Endodermal cell (in vitro differentiated cells): ENCODE results near the gene APLP1. TPM values are rescaled to one million over a fixed set of nuclear protein-coding genes. Genes with fewer than 3 reads are reported as not detected.

Source experiments
- DNase-seq: peaks from one replicate; pipeline ENCODE4 v3.0.0-alpha.2; 2017
- H3K27ac ChIP-seq: 2 replicates; pipeline ENCODE4 v1.5.1; 2013; ENCODE audit warnings: mild to moderate bottlenecking, low read depth, low read length, moderate library complexity
- H3K27me3 ChIP-seq: 2 replicates; pipeline ENCODE4 v1.6.1; 2013; ENCODE audit warnings: mild to moderate bottlenecking, low read length, moderate library complexity; ENCODE audit not compliant: insufficient read depth, control insufficient read depth, poor library complexity, severe bottlenecking
- H3K36me3 ChIP-seq: 2 replicates; pipeline ENCODE4 v1.7.0; 2013; ENCODE audit warnings: mild to moderate bottlenecking, low read length, moderate library complexity; ENCODE audit not compliant: control insufficient read depth, insufficient read depth
- H3K4me1 ChIP-seq: one replicate; pipeline ENCODE4 v1.7.0; 2013; ENCODE audit warnings: low read length; ENCODE audit not compliant: control insufficient read depth, insufficient read depth
- H3K4me3 ChIP-seq: 2 replicates; pipeline ENCODE4 v1.5.1; 2013; ENCODE audit warnings: mild to moderate bottlenecking, low read length, moderate library complexity
- H3K9ac ChIP-seq: 2 replicates; pipeline ENCODE4 v1.6.1; 2013; ENCODE audit warnings: mild to moderate bottlenecking, low read length, moderate library complexity; ENCODE audit not compliant: poor library complexity, severe bottlenecking; ENCODE audit errors: extremely low read depth
- H3K9me3 ChIP-seq: 2 replicates; pipeline ENCODE4 v1.6.1; 2013; ENCODE audit warnings: mild to moderate bottlenecking, low read length, moderate library complexity; ENCODE audit not compliant: control insufficient read depth
- H3K27ac Mint-ChIP-seq: 2 replicates; pipeline ENCODE4 v1.8.0; 2020; ENCODE audit warnings: mixed read lengths
- H3K27me3 Mint-ChIP-seq: 2 replicates; pipeline ENCODE4 v1.8.0; 2021; ENCODE audit warnings: mild to moderate bottlenecking, mixed read lengths; ENCODE audit not compliant: insufficient read depth
- H3K36me3 Mint-ChIP-seq: 2 replicates; pipeline ENCODE4 v1.8.0; 2020; ENCODE audit warnings: low read depth, mixed read lengths
- H3K4me1 Mint-ChIP-seq: 2 replicates; pipeline ENCODE4 v1.8.0; 2020; ENCODE audit warnings: mixed read lengths
- H3K4me3 Mint-ChIP-seq: 2 replicates; pipeline ENCODE4 v1.8.0; 2020; ENCODE audit warnings: mild to moderate bottlenecking, moderate library complexity, mixed read lengths
- H3K9me3 Mint-ChIP-seq: 2 replicates; pipeline ENCODE4 v1.8.0; 2020; ENCODE audit warnings: mild to moderate bottlenecking, mixed read lengths
- CTCF ChIP-seq: fragments of 200-600 bp; sonication (generic); conservative IDR thresholded peaks from 2 replicates; pipeline ENCODE4 v1.5.0; 2021; ENCODE audit warnings: antibody characterized with exemption, mild to moderate bottlenecking
- WGBS, 2 experiments: methylation state at CpG; one replicate each; pipeline versions ENCODE4 v1.1.5 to v1.1.7; 2013; ENCODE audit warnings: missing lambda C conversion rate in 2 of 2, mixed read lengths in 1 of 2; ENCODE audit not compliant: insufficient coverage in 1 of 2, insufficient read length in 1 of 2; 5-methylcytosine and 5-hydroxymethylcytosine counted together
- total RNA-seq, 2 donors: library from RNA; stranded (reverse); fragmentation: NEBNext Ultra II Directional in 1 of 2; extraction: Animal tissue kit (Norgen Biotek cat#: 25700) in 1 of 2; gene quantifications; 2 replicates in 1 of 2; 3 replicates in 1 of 2; pipeline ENCODE4 v1.2.1, GENCODE V29; 2021

The APLP1 gene
- total RNA-seq, 2 donors from 2014 or later = 4.1 to 10.6 TPM

DNA sequence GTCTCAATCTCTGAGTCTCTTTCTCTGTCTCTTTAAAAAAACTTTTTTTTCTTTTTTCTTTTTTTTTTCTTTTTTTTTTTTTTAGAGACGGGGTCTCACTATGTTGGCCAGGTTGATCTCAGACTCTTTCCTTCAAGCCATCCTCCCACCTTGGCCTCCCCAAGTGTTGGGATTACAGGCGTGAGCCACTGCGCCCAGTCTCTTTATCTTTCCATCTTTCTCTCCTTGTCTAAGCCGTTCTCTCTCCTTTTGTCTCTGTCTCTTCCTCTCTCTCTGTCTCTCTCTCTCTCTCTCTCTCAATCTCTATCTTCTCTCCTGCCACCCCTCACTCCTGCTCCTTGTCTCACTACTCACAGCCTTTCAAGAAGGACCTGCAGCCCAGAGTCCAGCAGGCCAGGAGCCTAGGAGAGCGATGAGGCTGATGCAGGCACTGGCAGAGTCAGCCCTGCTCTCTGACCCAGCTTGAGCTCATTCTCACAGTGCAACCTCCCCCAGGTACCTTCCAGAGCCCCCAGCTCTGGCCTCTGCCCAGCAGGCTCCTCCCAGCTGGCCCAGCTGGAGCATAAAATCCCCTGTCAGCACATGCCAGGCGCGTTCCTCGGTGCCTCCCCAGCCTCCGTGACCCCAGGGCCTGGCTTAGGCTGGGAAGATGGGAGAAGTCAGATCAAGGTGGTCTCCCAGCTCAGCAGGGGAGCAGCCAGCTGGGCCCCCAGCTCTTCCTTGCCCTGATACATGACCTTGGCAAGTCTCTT lies 16.2 kb upstream of the APLP1 start, which contains the start of gene NPHS1:
Gene NPHS1, minus strand, starts transcription at position 476 of the 752 bp plus-strand sequence. CDS start 667 bp downstream, outside the sequence.
- Histone ChIP-seq H3K27me3 (peaks cover 77% of the 10 kb centered on the region), H3K4me3 (no peak within 1 kb of the TSS), H3K9ac (no peak within 1 kb of the TSS), H3K36me3 (no peaks in the 10 kb centered on the region), H3K9me3 (no peaks in the 10 kb centered on the region), H3K27ac (no peak within 1 kb of the TSS), H3K4me1 (peaks cover 6% of the 10 kb centered on the region)
- H3K4me3 Mint-ChIP-seq = peak within 1 kb of the TSS; percentile 17
- H3K27me3 Mint-ChIP-seq = peaks cover 77% of the 10 kb centered on the region
- no peaks in the 10 kb centered on the region for H3K36me3 Mint-ChIP-seq
- DNase-seq = no peak
- no peak for TF ChIP-seq CTCF
- no peak within 1 kb of the TSS for H3K27ac Mint-ChIP-seq
- H3K4me1 Mint-ChIP-seq = peaks cover 3% of the 10 kb centered on the region
- no peaks in the 10 kb centered on the region for H3K9me3 Mint-ChIP-seq
- WGBS, 2 experiments = 79 to 81% methylated on average over 7 to 9 of the region's 9 CpGs

GRCh38 chr19:35853038-35853756 lies 15.2 kb upstream of the APLP1 start:
- peaks cover 6% of the 10 kb centered on the region for H3K4me1 ChIP-seq
- peaks cover 77% of the 10 kb centered on the region for H3K27me3 ChIP-seq

More at GRCh38 chr19:35853038-35853756, 15.2 kb upstream of the APLP1 start:
- Histone ChIP-seq H3K9me3 (no peaks in the 10 kb centered on the region), H3K27ac (no peak overlapping the region), H3K9ac (no peak overlapping the region), H3K36me3 (no peaks in the 10 kb centered on the region), H3K4me3 (no peak overlapping the region)
- peaks cover 77% of the 10 kb centered on the region for H3K27me3 Mint-ChIP-seq
- no peak overlapping the region for H3K4me3 Mint-ChIP-seq
- DNase-seq = no peak
- peaks cover 3% of the 10 kb centered on the region for H3K4me1 Mint-ChIP-seq
- H3K27ac Mint-ChIP-seq = no peak overlapping the region
- no peak for TF ChIP-seq CTCF
- WGBS, 2 experiments = 60 to 87% methylated on average over 2 to 8 of the region's 8 CpGs
- no peaks in the 10 kb centered on the region for H3K9me3 Mint-ChIP-seq
- H3K36me3 Mint-ChIP-seq = no peaks in the 10 kb centered on the region
